Tibial nerve (tissue), 4 donors: ENCODE results near the gene SLC46A1.

Experiments used
- EP300 ChIP-seq, 2 donors: sonication (generic); formaldehyde crosslinking; IDR thresholded peaks; one replicate each; pipeline ENCODE4 v1.6.1; 2017; ENCODE audit warnings: antibody characterized with exemption in 2 of 2, mild to moderate bottlenecking in 1 of 2
- POLR2A ChIP-seq, 2 donors: fragments of 450-650 bp; IDR thresholded peaks; one replicate each; pipeline ENCODE4 v1.6.1; 2017; ENCODE audit warnings: antibody characterized with exemption in 2 of 2, mild to moderate bottlenecking in 2 of 2, moderate library complexity in 2 of 2
- TF ChIP-seq, protein P1 (sequence below), 5 experiments: fragments of 200-600 bp in 3 of 5; fragments of 450-650 bp in 2 of 5; sonication (generic) in 3 of 5; IDR thresholded peaks; one replicate each; pipeline ENCODE4 v1.5.1; 2016 to 2019; ENCODE audit warnings: antibody characterized with exemption in 5 of 5, mild to moderate bottlenecking in 3 of 5, moderate library complexity in 2 of 5

DNA sequence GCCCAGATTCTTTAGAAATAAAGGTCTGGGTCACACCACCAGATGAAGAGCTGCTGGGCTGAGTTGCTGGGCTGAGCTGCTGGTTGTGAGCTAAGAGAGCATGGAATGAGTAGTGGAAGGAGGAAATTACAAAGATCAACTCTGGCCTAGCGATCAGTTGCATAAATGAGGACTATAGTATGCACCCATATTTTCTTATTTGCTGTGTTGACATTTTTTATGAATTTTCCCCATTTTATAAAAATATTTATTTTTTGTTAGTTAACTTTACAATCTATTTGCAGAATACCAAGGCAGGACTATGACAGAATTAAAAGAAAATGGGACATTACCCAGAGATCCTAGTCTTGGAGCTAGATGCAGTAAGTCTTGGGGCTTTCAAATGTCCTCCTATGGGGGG lies 43.8 kb upstream of the SLC46A1 start:
- TF ChIP-seq, protein P1, sequence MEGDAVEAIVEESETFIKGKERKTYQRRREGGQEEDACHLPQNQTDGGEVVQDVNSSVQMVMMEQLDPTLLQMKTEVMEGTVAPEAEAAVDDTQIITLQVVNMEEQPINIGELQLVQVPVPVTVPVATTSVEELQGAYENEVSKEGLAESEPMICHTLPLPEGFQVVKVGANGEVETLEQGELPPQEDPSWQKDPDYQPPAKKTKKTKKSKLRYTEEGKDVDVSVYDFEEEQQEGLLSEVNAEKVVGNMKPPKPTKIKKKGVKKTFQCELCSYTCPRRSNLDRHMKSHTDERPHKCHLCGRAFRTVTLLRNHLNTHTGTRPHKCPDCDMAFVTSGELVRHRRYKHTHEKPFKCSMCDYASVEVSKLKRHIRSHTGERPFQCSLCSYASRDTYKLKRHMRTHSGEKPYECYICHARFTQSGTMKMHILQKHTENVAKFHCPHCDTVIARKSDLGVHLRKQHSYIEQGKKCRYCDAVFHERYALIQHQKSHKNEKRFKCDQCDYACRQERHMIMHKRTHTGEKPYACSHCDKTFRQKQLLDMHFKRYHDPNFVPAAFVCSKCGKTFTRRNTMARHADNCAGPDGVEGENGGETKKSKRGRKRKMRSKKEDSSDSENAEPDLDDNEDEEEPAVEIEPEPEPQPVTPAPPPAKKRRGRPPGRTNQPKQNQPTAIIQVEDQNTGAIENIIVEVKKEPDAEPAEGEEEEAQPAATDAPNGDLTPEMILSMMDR (IDR thresholded peaks at IDR 0.05) = no peak
- TF ChIP-seq POLR2A (IDR thresholded peaks at IDR 0.05) (no peak), EP300 (IDR thresholded peaks at IDR 0.05) (no peak)
